Adrenal gland (tissue), 12 donors: ENCODE measurements around the gene TEKT5. TPM values are rescaled to one million over a fixed set of nuclear protein-coding genes. Genes with fewer than 3 reads are reported as not detected.

Source experiments
- DNase-seq, 7 donors: peaks; one replicate each; pipeline ENCODE4 v3.0.0-alpha.2; 2019 to 2020
- H3K27ac ChIP-seq, 5 donors: fragments of 200-600 bp; sonication (generic) in 4 of 5; 1 replicate in 3 of 5; 2 replicates in 2 of 5; pipeline versions ENCODE4 v1.5.1 to v1.8.0; 2016 to 2020; ENCODE audit warnings: mild to moderate bottlenecking in 1 of 5
- H3K27me3 ChIP-seq: fragments of 200-600 bp; 2 replicates; pipeline ENCODE4 v1.8.0; 2021
- H3K36me3 ChIP-seq, 2 donors: fragments of 200-600 bp; replicated peaks in 1 of 2; 1 replicate in 1 of 2; 2 replicates in 1 of 2; pipeline versions ENCODE4 v1.5.1 to v1.8.0; 2018 to 2022
- H3K4me1 ChIP-seq, 2 donors: fragments of 200-600 bp; replicated peaks in 1 of 2; 1 replicate in 1 of 2; 2 replicates in 1 of 2; pipeline versions ENCODE4 v1.5.1 to v1.8.0; 2018 to 2021
- H3K4me3 ChIP-seq, 4 donors: fragments of 200-600 bp; sonication (generic) in 3 of 4; one replicate each; pipeline ENCODE4 v1.5.1; 2016 to 2018
- H3K9me3 ChIP-seq, 3 donors: fragments of 200-600 bp; sonication (generic) in 1 of 3; replicated peaks in 1 of 3; 1 replicate in 2 of 3; 2 replicates in 1 of 3; pipeline versions ENCODE4 v1.5.1 to v1.8.0; 2016 to 2021
- POLR2A ChIP-seq, 2 donors: fragments of 450-650 bp; IDR thresholded peaks; one replicate each; pipeline ENCODE4 v1.6.1; 2017; ENCODE audit warnings: antibody characterized with exemption in 2 of 2, mild to moderate bottlenecking in 2 of 2, moderate library complexity in 1 of 2
- WGBS, 4 donors: extraction: QIAGEN DNeasy Blood & Tissue Kit in 2 of 4; methylation state at CpG; one replicate each; pipeline versions ENCODE4 v1.1.5 to v1.1.7; 2013 to 2017; 5-methylcytosine and 5-hydroxymethylcytosine counted together
- intact Hi-C, 2 donors: fragments of 100-400 bp; cut with DNase I; formaldehyde crosslinking; loops; one replicate each; pipeline versions ENCODE4 v1.14.1 to v1.15.0; 2022 to 2023
- polyA plus RNA-seq, 3 donors: library from polyadenylated mRNA; stranded (reverse); fragments of 200-250 nt in 2 of 3; fragments of 350-450 nt in 1 of 3; fragmentation: Illumina TruSeq in 1 of 3; extraction: RNeasy Lipid Tissue Mini Kit (QIAGEN cat#74804) in 1 of 3; gene quantifications; one replicate each; pipeline ENCODE4 v1.2.3, GENCODE V29; 2013 to 2014
- total RNA-seq, 9 donors: library from RNA; depleted of rRNA in 4 of 9; stranded (reverse); fragments of >200 nt in 4 of 9; fragments of 120-200 nt in 1 of 9; fragmentation: NEBNext Ultra II Directional in 1 of 9; extraction: Animal tissue kit (Norgen Biotek cat#: 25700) in 1 of 9; gene quantifications; one replicate each; pipeline versions ENCODE4 v1.1.0 to v1.2.4, GENCODE V29; 2013 to 2023
- TF ChIP-seq, protein P1 (sequence below), 6 experiments: fragments of 450-650 bp in 4 of 6; fragments of 200-600 bp in 2 of 6; sonication (generic) in 1 of 6; IDR thresholded peaks; 1 replicate in 5 of 6; 2 replicates in 1 of 6; pipeline versions ENCODE4 v1.5.1 to v1.8.0; 2016 to 2021; ENCODE audit warnings: antibody characterized with exemption in 6 of 6, mild to moderate bottlenecking in 2 of 6, moderate library complexity in 1 of 6
- donor health status: healthy with polysubstance abuse.
- donor health status: Bipolar disorder and iron deficiency.
- donor health status: DM: yes; HTN: yes; CAD: no.
- donor health status: DM: no; HTN: no; CAD: no.
- donor health status: DM: no; HTN: no; CAD: no.
- donor health status: DM: yes; HTN: yes; CAD: no.

TEKT5 gene
- total and polyA plus RNA-seq, 12 donors, result 0.34 to 0.88 (median 0.43) TPM; not detected in 8

DNA sequence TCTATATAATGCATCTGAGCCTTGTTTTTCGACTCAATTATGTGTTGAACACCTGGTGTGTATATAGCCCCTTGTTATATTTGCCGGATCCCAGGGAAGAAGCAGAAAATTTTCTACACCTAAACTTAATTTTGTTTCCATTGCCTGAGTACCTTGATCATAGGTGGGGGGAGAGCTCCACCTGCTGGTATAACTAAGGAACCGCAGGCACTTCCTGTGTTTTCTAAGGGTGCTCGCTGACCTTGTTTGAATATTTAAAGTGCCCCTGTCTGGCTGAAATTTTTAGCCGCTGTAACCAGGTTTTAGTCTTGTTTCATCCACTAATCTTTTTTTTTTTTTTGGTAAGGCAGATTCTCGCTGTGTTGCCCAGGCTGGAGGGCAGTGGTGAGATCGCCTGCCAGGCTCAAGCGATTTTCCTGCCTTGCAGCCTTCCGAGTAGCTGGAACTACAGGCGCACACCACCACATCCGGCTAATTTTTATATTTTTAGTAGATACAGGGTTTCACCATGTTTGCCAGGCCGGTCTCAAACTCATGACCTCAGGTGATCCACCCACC, 42.4 kb upstream of the TEKT5 start:
- Histone ChIP-seq H3K36me3 (no peaks in the 10 kb centered on the region), H3K4me1 (peaks cover 16 to 18% of the 10 kb centered on the region in 2 donors), H3K9me3 (no peaks in the 10 kb centered on the region), H3K27me3 (no peaks in the 10 kb centered on the region), H3K4me3 (peak overlapping the region in 1 of 4 donors; percentile 24), H3K27ac (peak overlapping the region; percentile 24 to 85 (median 65))
- TF ChIP-seq POLR2A (IDR thresholded peaks at IDR 0.05), result no peak
- TF ChIP-seq, protein P1, sequence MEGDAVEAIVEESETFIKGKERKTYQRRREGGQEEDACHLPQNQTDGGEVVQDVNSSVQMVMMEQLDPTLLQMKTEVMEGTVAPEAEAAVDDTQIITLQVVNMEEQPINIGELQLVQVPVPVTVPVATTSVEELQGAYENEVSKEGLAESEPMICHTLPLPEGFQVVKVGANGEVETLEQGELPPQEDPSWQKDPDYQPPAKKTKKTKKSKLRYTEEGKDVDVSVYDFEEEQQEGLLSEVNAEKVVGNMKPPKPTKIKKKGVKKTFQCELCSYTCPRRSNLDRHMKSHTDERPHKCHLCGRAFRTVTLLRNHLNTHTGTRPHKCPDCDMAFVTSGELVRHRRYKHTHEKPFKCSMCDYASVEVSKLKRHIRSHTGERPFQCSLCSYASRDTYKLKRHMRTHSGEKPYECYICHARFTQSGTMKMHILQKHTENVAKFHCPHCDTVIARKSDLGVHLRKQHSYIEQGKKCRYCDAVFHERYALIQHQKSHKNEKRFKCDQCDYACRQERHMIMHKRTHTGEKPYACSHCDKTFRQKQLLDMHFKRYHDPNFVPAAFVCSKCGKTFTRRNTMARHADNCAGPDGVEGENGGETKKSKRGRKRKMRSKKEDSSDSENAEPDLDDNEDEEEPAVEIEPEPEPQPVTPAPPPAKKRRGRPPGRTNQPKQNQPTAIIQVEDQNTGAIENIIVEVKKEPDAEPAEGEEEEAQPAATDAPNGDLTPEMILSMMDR (IDR thresholded peaks at IDR 0.05), result peak; percentile 90 to 98 (median 96)
- intact Hi-C loops, result loop anchor here (2.0 to 10.0 kb wide), 3 partner anchors 215 to 482 kb away; no protein-coding TSS in a partner anchor
- peak; percentile 61 to 88 (median 74) for DNase-seq
- WGBS, 4 donors, result 26 to 34% (median 29%) methylated on average over 12 of the region's 12 CpGs

DNA sequence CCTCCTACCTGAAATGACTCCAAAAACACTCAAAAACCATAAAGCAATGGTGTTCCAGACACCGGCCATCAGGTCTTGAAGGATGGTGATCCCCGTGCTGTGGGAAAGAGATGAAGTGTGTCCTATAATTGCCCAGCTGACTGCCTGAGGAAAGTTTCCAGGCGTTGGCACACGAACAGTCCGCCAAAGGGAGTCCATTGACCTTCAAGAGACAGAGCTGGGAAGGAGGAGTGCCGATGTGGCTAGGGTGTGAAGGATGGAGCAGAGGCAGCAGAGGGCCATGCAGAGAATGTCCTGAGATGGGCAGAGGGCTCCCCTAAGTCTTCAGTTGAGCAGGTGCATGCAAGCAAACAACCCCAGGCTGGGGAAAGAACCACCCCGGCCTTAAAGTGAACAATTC, 37.1 kb upstream of the TEKT5 start:
- no peak for DNase-seq
- no peak for TF ChIP-seq POLR2A (IDR thresholded peaks at IDR 0.05)
- TF ChIP-seq, protein P1 (IDR thresholded peaks at IDR 0.05), result no peak
- Histone ChIP-seq H3K9me3 (no peaks in the 10 kb centered on the region), H3K27ac (no peak overlapping the region), H3K27me3 (no peaks in the 10 kb centered on the region), H3K4me3 (no peak overlapping the region), H3K36me3 (no peaks in the 10 kb centered on the region), H3K4me1 (peaks cover 0 to 4% of the 10 kb centered on the region in 2 donors)
- intact Hi-C loops, result loop anchor here in 1 of 2 donors (10.0 kb wide), 1 partner anchor 477 kb away; no protein-coding TSS in a partner anchor
- WGBS, 4 donors, result 54 to 80% (median 67%) methylated on average over 6 to 7 of the region's 7 CpGs

DNA sequence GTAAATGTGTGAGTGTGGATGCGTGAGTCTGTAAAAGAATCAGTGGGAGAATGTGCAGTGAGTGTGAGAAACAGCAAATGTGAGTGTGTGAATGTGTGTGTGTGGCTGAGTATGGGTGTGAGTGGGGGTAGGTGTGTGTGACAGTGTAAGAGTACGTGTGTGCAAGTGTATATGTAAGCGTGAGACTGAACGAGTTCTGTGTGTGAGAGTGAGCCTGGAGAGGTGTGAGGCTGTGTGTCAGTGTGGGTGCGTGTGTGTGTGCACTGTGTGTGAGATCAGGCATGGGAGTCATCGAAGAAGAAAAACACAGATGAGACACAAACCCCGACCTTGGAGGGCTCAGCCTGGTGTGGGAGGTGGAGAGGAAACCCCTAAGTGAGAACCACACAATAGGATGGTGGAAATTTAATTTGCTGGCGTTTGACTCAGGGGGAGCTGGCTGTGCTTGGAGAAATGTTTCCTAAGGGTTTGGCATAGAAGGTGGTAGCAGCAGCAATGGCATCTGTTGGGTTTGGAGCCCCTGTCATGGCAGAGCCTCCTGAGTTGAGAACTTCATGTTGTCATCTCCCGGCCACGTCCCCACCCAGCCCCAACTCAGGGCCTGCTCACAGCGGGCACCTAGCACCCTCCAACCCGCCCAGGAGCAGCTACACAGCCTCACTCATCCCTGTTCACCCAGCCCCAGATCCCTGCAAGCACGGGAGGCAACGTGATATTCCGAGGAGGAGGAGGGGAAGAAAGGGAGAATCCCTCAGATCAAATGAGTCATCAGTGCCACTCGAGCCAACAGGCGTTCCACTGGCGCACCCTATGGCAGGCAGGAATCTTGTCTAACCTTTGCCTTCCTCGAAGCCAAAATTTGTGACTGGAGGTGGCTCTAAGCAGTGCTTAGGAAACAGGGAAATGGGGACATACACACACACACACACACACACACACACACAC, 34.6 kb upstream of the TEKT5 start:
- Histone ChIP-seq H3K4me1 (peaks cover 0 to 4% of the 10 kb centered on the region in 2 donors), H3K36me3 (no peaks in the 10 kb centered on the region), H3K9me3 (no peaks in the 10 kb centered on the region), H3K4me3 (no peak overlapping the region), H3K27me3 (no peaks in the 10 kb centered on the region), H3K27ac (no peak overlapping the region)
- intact Hi-C loops, result loop anchor here in 1 of 2 donors (10.0 kb wide), 1 partner anchor 475 kb away; no protein-coding TSS in a partner anchor
- no peak for TF ChIP-seq POLR2A (IDR thresholded peaks at IDR 0.05)
- TF ChIP-seq, protein P1 (IDR thresholded peaks at IDR 0.05), result peak in 1 of 6 experiments; percentile 9
- DNase-seq, result peak; percentile 66 to 90 (median 87)
- WGBS, 4 donors, result 53 to 64% (median 56%) methylated on average over 11 to 19 of the region's 19 CpGs
